ENCODE results near the gene CRKL.
"Not testable (repeated sequence)": the region's sequence is repeated elsewhere in the genome, so short reads cannot be mapped to it uniquely, and the experiment has no call there.

CRKL gene

GRCh38 chr22:20966883-20967696, 49.9 kb downstream of the CRKL start, which contains the start of gene AIFM3:
TSS of gene AIFM3 (plus strand) at chr22:20967255. CDS start at chr22:20967945, 690 bp downstream.
- DNase-seq (ENCODE audit: low read depth) = no peak

GRCh38 chr22:20967697-20968211, 50.5 kb downstream of the CRKL start:
- no peak for DNase-seq (ENCODE audit: low read depth)

GRCh38 chr22:20968281-20968977, 51.2 kb downstream of the CRKL start:
- no peak for DNase-seq (ENCODE audit: low read depth)

- no peak for DNase-seq (ENCODE audit: low read depth)
These were observed 53.9 kb downstream of the CRKL start for GRCh38 chr22:20970939-20971657.

- not testable (repeated sequence) for DNase-seq (ENCODE audit: low read depth)
These were observed 54.9 kb downstream of the CRKL start for GRCh38 chr22:20972014-20972694.

- no peak for DNase-seq (ENCODE audit: low read depth)
These were observed 55.8 kb downstream of the CRKL start for GRCh38 chr22:20972933-20973577.

GRCh38 chr22:20973634-20974286, 56.6 kb downstream of the CRKL start:
- DNase-seq (ENCODE audit: low read depth) = no peak

GRCh38 chr22:20974336-20974955, 57.2 kb downstream of the CRKL start:
- no peak for DNase-seq (ENCODE audit: low read depth)

GRCh38 chr22:20975541-20976290, 58.5 kb downstream of the CRKL start:
- DNase-seq (ENCODE audit: low read depth) = no peak

- DNase-seq (ENCODE audit: low read depth) = no peak
These were observed 59.2 kb downstream of the CRKL start for GRCh38 chr22:20976291-20976877.

GRCh38 chr22:20977019-20977418, 59.8 kb downstream of the CRKL start:
- DNase-seq (ENCODE audit: low read depth) = no peak

- no peak for DNase-seq (ENCODE audit: low read depth)
These were observed 60.4 kb downstream of the CRKL start for GRCh38 chr22:20977516-20978170.

- DNase-seq (ENCODE audit: low read depth) = no peak
These were observed 61.2 kb downstream of the CRKL start for GRCh38 chr22:20978419-20978818.

- peak; percentile 41 for DNase-seq (ENCODE audit: low read depth)
These were observed 62.1 kb downstream of the CRKL start for GRCh38 chr22:20979243-20979809.

GRCh38 chr22:20979940-20980453, 62.8 kb downstream of the CRKL start:
- DNase-seq (ENCODE audit: low read depth) = no peak

- DNase-seq (ENCODE audit: low read depth) = no peak
These were observed 63.3 kb downstream of the CRKL start for GRCh38 chr22:20980523-20980922.

- no peak for DNase-seq (ENCODE audit: low read depth)
These were observed 63.9 kb downstream of the CRKL start for GRCh38 chr22:20980938-20981722.

All from non-pigmented ciliary epithelial cell (primary cell).